ENCODE results near the gene SEMA3C. TPM values are rescaled to one million over a fixed set of nuclear protein-coding genes. Genes with fewer than 3 reads are reported as not detected.

SEMA3C gene
- total and polyA plus RNA-seq, 2 donors (not counting 1 experiment from before 2014, with no cell fraction given) = 0.06 TPM; not detected in 1

GRCh38 chr7:80832006-80832405 lies 86.8 kb downstream of the SEMA3C start:
- Histone ChIP-seq H3K9ac (ENCODE audit: low read length) (no peak overlapping the region), H3K9me3 (ENCODE audit: control extremely low read depth in 1 of 3, control insufficient read depth in 2 of 3, insufficient read depth in 1 of 3, low read length in 2 of 3) (no peaks in the 10 kb centered on the region), H3K4me2 (replicated peaks; ENCODE audit: low read depth, low read length, poor library complexity, severe bottlenecking) (no peak overlapping the region), H3K27me3 (replicated peaks in 1 of 4; ENCODE audit: control extremely low read depth in 1 of 4, control insufficient read depth in 3 of 4, insufficient read depth in 4 of 4, low read length in 3 of 4) (no peaks in the 10 kb centered on the region), H3K4me3 (ENCODE audit: control extremely low read depth in 1 of 5, extremely low read depth in 1 of 5, insufficient read depth in 1 of 5, low read depth in 2 of 5, low read length in 4 of 5) (no peak overlapping the region), H2AFZ (ENCODE audit: insufficient read depth, low read depth, low read length, poor library complexity, severe bottlenecking) (no peak overlapping the region), H4K20me1 (ENCODE audit: control insufficient read depth, insufficient read depth, low read length, poor library complexity, severe bottlenecking) (no peaks in the 10 kb centered on the region), H3K27ac (ENCODE audit: low read length in 2 of 2) (no peak overlapping the region), H3K79me2 (ENCODE audit: control insufficient read depth, insufficient read depth, low read length) (no peaks in the 10 kb centered on the region), H3K4me1 (ENCODE audit: control insufficient read depth in 2 of 2, insufficient read depth in 2 of 2, low read length in 2 of 2) (no peaks in the 10 kb centered on the region), H3K36me3 (replicated peaks in 1 of 2; ENCODE audit: control extremely low read depth in 1 of 2, control insufficient read depth in 1 of 2, extremely low read depth in 1 of 2, insufficient read depth in 2 of 2, low read length in 1 of 2) (no peaks in the 10 kb centered on the region)
- intact Hi-C loops (cut with micrococcal nuclease) = no loop called here
- TF ChIP-seq EZH2 (IDR thresholded peaks at IDR 0.05; ENCODE audit: borderline replicate concordance, insufficient read depth, low read depth, low read length, poor library complexity, severe bottlenecking) (no peak), CTCF (IDR thresholded peaks at IDR 0.05) (no peak)
- ChIA-PET POLR2A (no interaction called here), CTCF (no interaction called here)
- H3K4me3 Mint-ChIP-seq = no peak overlapping the region
- no peak overlapping the region for H3K27ac Mint-ChIP-seq
- H3K4me1 Mint-ChIP-seq = no peaks in the 10 kb centered on the region
- DNase-seq = no peak
- no peak for ATAC-seq (ENCODE audit: low read depth)
- no peaks in the 10 kb centered on the region for H3K27me3 Mint-ChIP-seq
- H3K9me3 Mint-ChIP-seq (ENCODE audit: insufficient read depth) = no peaks in the 10 kb centered on the region

- 89% methylated on average over 1 of the region's 3 CpGs for WGBS (ENCODE audit: insufficient coverage)
- Histone ChIP-seq H3K27ac (ENCODE audit: low read length in 2 of 2) (no peak overlapping the region), H3K4me3 (ENCODE audit: control extremely low read depth in 1 of 5, extremely low read depth in 1 of 5, insufficient read depth in 1 of 5, low read depth in 2 of 5, low read length in 4 of 5) (no peak overlapping the region), H3K27me3 (replicated peaks in 1 of 4; ENCODE audit: control extremely low read depth in 1 of 4, control insufficient read depth in 3 of 4, insufficient read depth in 4 of 4, low read length in 3 of 4) (no peaks in the 10 kb centered on the region), H3K9ac (ENCODE audit: low read length) (no peak overlapping the region), H2AFZ (ENCODE audit: insufficient read depth, low read depth, low read length, poor library complexity, severe bottlenecking) (no peak overlapping the region), H4K20me1 (ENCODE audit: control insufficient read depth, insufficient read depth, low read length, poor library complexity, severe bottlenecking) (no peaks in the 10 kb centered on the region), H3K4me1 (ENCODE audit: control insufficient read depth in 2 of 2, insufficient read depth in 2 of 2, low read length in 2 of 2) (no peaks in the 10 kb centered on the region), H3K79me2 (ENCODE audit: control insufficient read depth, insufficient read depth, low read length) (no peaks in the 10 kb centered on the region), H3K9me3 (ENCODE audit: control extremely low read depth in 1 of 3, control insufficient read depth in 2 of 3, insufficient read depth in 1 of 3, low read length in 2 of 3) (no peaks in the 10 kb centered on the region), H3K36me3 (replicated peaks in 1 of 2; ENCODE audit: control extremely low read depth in 1 of 2, control insufficient read depth in 1 of 2, extremely low read depth in 1 of 2, insufficient read depth in 2 of 2, low read length in 1 of 2) (no peaks in the 10 kb centered on the region), H3K4me2 (replicated peaks; ENCODE audit: low read depth, low read length, poor library complexity, severe bottlenecking) (no peak overlapping the region)
- DNase-seq = no peak
- intact Hi-C loops (cut with micrococcal nuclease) = no loop called here
- no peaks in the 10 kb centered on the region for H3K27me3 Mint-ChIP-seq
- no peak for ATAC-seq (ENCODE audit: low read depth)
- ChIA-PET POLR2A (no interaction called here), CTCF (no interaction called here)
- H3K27ac Mint-ChIP-seq = no peak overlapping the region
- H3K9me3 Mint-ChIP-seq (ENCODE audit: insufficient read depth) = no peaks in the 10 kb centered on the region
- no peak overlapping the region for H3K4me3 Mint-ChIP-seq
- TF ChIP-seq EZH2 (IDR thresholded peaks at IDR 0.05; ENCODE audit: borderline replicate concordance, insufficient read depth, low read depth, low read length, poor library complexity, severe bottlenecking) (no peak), CTCF (IDR thresholded peaks at IDR 0.05) (no peak)
- H3K4me1 Mint-ChIP-seq = no peaks in the 10 kb centered on the region
Measured at GRCh38 chr7:80830584-80831285, 88.1 kb downstream of the SEMA3C start.

Data from B cell (primary cell).